Parathyroid adenoma (tissue), 2 donors: ENCODE data around the gene NAA50.
A peak's percentile ranks its signal among the peaks of the same experiment; 100 is the strongest.

Source experiments
- H2AFZ ChIP-seq: fragments of 300-600 bp; sonication (generic); one replicate; pipeline ENCODE4 v1.7.0; 2017; ENCODE audit warnings: antibody characterized with exemption, mild to moderate bottlenecking
- H3K27ac ChIP-seq: fragments of 300-600 bp; sonication (generic); one replicate; pipeline ENCODE4 v1.7.0; 2017
- H3K27me3 ChIP-seq: fragments of 300-600 bp; sonication (generic); one replicate; pipeline ENCODE4 v1.7.0; 2017; ENCODE audit warnings: low read length; ENCODE audit not compliant: control insufficient read depth, insufficient read depth
- H3K36me3 ChIP-seq: fragments of 300-600 bp; sonication (generic); one replicate; pipeline ENCODE4 v1.7.0; 2017; ENCODE audit warnings: low read length; ENCODE audit not compliant: control insufficient read depth, insufficient read depth
- H3K4me1 ChIP-seq: fragments of 300-600 bp; sonication (generic); one replicate; pipeline ENCODE4 v1.7.0; 2017; ENCODE audit warnings: control low read depth
- H3K4me2 ChIP-seq: fragments of 300-600 bp; sonication (generic); one replicate; pipeline ENCODE4 v1.7.0; 2017; ENCODE audit warnings: low read length
- H3K4me3 ChIP-seq: fragments of 300-600 bp; sonication (generic); one replicate; pipeline ENCODE4 v1.7.0; 2017; ENCODE audit warnings: low read depth, low read length
- H3K79me2 ChIP-seq: fragments of 300-600 bp; sonication (generic); one replicate; pipeline ENCODE4 v1.7.0; 2017; ENCODE audit warnings: control low read depth
- H3K9ac ChIP-seq: fragments of 300-600 bp; sonication (generic); one replicate; pipeline ENCODE4 v1.7.0; 2017; ENCODE audit warnings: mild to moderate bottlenecking
- H3K9me3 ChIP-seq: fragments of 300-600 bp; sonication (generic); one replicate; pipeline ENCODE4 v1.7.0; 2017; ENCODE audit warnings: low read length; ENCODE audit not compliant: control insufficient read depth
- CTCF ChIP-seq: fragments of 300-600 bp; sonication (generic); IDR thresholded peaks from one replicate; pipeline ENCODE4 v1.7.0; 2017; ENCODE audit warnings: antibody characterized with exemption, mild to moderate bottlenecking
- donor health status: primary hyperparathyroidism.

Gene NAA50

GRCh38 chr3:113744941-113745755 is 901 bp downstream of the NAA50 start:
- H3K79me2 ChIP-seq, result peaks cover 44% of the 10 kb centered on the region
- no peaks in the 10 kb centered on the region for H3K36me3 ChIP-seq
- H3K9ac ChIP-seq, result peak overlapping the region; percentile 87
- no peaks in the 10 kb centered on the region for H3K27me3 ChIP-seq
- H3K4me2 ChIP-seq, result peak overlapping the region; percentile 90
- H3K4me3 ChIP-seq, result peak overlapping the region; percentile 86
- H3K4me1 ChIP-seq, result peaks cover 25% of the 10 kb centered on the region
- peak; percentile 48 for TF ChIP-seq CTCF
- H3K27ac ChIP-seq, result peak overlapping the region; percentile 100
- peak overlapping the region; percentile 94 for H2AFZ ChIP-seq
- H3K9me3 ChIP-seq, result no peaks in the 10 kb centered on the region

DNA sequence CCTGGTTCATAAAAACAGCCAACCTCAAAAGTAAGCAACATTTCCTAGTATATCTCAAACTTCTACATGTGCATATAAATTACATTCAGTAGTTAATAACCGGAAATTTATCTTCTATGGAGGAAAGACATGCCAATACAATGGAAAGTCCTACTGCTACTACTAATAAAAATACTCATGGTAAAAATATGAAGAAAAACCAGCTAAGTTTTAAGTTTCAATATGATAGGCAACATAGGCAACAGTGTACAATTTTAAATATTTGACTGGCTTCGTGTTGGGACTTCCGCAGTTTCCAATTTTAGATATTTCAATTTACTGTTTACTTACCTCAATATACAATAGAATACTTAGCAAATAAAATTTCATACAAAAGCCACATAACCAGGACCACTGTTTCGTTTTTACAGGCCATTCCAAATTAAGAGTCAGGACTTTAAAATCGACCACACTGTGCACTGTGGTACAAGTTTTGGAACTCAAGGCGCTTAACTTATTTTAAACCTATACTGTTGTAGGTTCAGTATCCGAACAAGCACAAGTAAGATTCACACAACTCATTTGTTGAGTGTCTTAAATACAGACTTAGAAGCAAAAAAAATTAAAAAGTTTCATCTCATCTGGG is 2.9 kb downstream of the NAA50 start:
- TF ChIP-seq CTCF, result no peak
- no peak overlapping the region for H3K9ac ChIP-seq
- no peaks in the 10 kb centered on the region for H3K9me3 ChIP-seq
- peaks cover 46% of the 10 kb centered on the region for H3K79me2 ChIP-seq
- H3K4me1 ChIP-seq, result peaks cover 17% of the 10 kb centered on the region
- H3K27ac ChIP-seq, result no peak overlapping the region
- H3K36me3 ChIP-seq, result no peaks in the 10 kb centered on the region
- no peak overlapping the region for H3K4me3 ChIP-seq
- H3K4me2 ChIP-seq, result no peak overlapping the region
- no peak overlapping the region for H2AFZ ChIP-seq
- no peaks in the 10 kb centered on the region for H3K27me3 ChIP-seq

- Histone ChIP-seq H3K9ac (no peak overlapping the region), H3K27ac (no peak overlapping the region), H3K4me2 (no peak overlapping the region), H2AFZ (no peak overlapping the region), H3K4me3 (no peak overlapping the region), H3K36me3 (no peaks in the 10 kb centered on the region), H3K79me2 (peaks cover 48% of the 10 kb centered on the region), H3K4me1 (peaks cover 15% of the 10 kb centered on the region), H3K9me3 (no peaks in the 10 kb centered on the region), H3K27me3 (no peaks in the 10 kb centered on the region)
- no peak for TF ChIP-seq CTCF
Measured at GRCh38 chr3:113741620-113742019, 4.4 kb downstream of the NAA50 start.

- Histone ChIP-seq H3K79me2 (peaks cover 48% of the 10 kb centered on the region), H3K27me3 (no peaks in the 10 kb centered on the region), H3K36me3 (no peaks in the 10 kb centered on the region), H3K27ac (no peak overlapping the region), H3K9me3 (no peaks in the 10 kb centered on the region), H3K4me2 (no peak overlapping the region), H2AFZ (no peak overlapping the region), H3K4me3 (no peak overlapping the region), H3K9ac (no peak overlapping the region), H3K4me1 (peaks cover 15% of the 10 kb centered on the region)
- no peak for TF ChIP-seq CTCF
Measured at GRCh38 chr3:113741086-113741485, 5.0 kb downstream of the NAA50 start.
